Tibial nerve (tissue), 4 donors: ENCODE measurements around the gene EPN1.

Experiments used
- CTCF ChIP-seq, 5 experiments: fragments of 200-600 bp in 3 of 5; fragments of 450-650 bp in 2 of 5; sonication (generic) in 3 of 5; IDR thresholded peaks; one replicate each; pipeline ENCODE4 v1.5.1; 2016 to 2019; ENCODE audit warnings: antibody characterized with exemption in 5 of 5, mild to moderate bottlenecking in 3 of 5, moderate library complexity in 2 of 5
- EP300 ChIP-seq, 2 donors: sonication (generic); formaldehyde crosslinking; IDR thresholded peaks; one replicate each; pipeline ENCODE4 v1.6.1; 2017; ENCODE audit warnings: antibody characterized with exemption in 2 of 2, mild to moderate bottlenecking in 1 of 2

DNA sequence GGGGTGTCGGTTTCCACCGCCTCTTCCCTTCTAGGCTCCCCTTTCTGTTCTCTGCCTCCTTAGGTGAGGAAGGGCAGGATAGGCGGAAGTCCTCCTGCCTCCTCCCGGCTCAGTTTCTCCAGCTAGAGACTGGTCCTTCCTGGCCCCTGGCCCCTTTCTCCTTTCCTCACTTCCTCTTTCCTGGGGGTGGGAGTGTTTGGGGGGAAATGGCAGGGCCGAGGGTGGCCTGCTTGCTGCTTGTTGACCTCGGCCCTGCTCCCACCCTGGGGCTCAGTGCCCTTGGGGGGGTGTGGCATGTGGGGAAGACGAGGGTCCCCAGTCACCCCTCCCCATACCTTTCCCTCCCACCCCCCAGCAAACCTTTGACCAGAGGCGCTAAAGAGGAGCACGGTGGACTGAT lies 15.2 kb upstream of the EPN1 start:
- TF ChIP-seq CTCF (IDR thresholded peaks at IDR 0.05): no peak
- no peak for TF ChIP-seq EP300 (IDR thresholded peaks at IDR 0.05)
